ENCODE results near the gene TATDN2. TPM values are rescaled to one million over a fixed set of nuclear protein-coding genes. Genes with fewer than 3 reads are reported as not detected.

The TATDN2 gene
- total RNA-seq, 4 donors from 2014 or later, result 15.9 to 55.7 (median 26.7) TPM

- no peak overlapping the region for H3K27ac ChIP-seq
- no peaks in the 10 kb centered on the region for H3K36me3 ChIP-seq
- H3K9me3 ChIP-seq, result no peaks in the 10 kb centered on the region
- no peaks in the 10 kb centered on the region for H3K4me1 ChIP-seq
- TF ChIP-seq POLR2A (IDR thresholded peaks at IDR 0.05), result no peak
- TF ChIP-seq, protein P1, sequence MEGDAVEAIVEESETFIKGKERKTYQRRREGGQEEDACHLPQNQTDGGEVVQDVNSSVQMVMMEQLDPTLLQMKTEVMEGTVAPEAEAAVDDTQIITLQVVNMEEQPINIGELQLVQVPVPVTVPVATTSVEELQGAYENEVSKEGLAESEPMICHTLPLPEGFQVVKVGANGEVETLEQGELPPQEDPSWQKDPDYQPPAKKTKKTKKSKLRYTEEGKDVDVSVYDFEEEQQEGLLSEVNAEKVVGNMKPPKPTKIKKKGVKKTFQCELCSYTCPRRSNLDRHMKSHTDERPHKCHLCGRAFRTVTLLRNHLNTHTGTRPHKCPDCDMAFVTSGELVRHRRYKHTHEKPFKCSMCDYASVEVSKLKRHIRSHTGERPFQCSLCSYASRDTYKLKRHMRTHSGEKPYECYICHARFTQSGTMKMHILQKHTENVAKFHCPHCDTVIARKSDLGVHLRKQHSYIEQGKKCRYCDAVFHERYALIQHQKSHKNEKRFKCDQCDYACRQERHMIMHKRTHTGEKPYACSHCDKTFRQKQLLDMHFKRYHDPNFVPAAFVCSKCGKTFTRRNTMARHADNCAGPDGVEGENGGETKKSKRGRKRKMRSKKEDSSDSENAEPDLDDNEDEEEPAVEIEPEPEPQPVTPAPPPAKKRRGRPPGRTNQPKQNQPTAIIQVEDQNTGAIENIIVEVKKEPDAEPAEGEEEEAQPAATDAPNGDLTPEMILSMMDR (IDR thresholded peaks at IDR 0.05), result no peak
- H3K4me3 ChIP-seq, result no peak overlapping the region
- no peaks in the 10 kb centered on the region for H3K27me3 ChIP-seq
- DNase-seq, result no peak
- intact Hi-C loops (cut with DNase I; ENCODE audit: low total_unique reads), result no loop called here
These were observed 82.1 kb downstream of the TATDN2 start for GRCh38 chr3:10330319-10330718.

MicroRNAs encoded within 50 kb of the gene (microRNA counts, 767-probe panel; counts per million panel counts)
- microRNA hsa-miR-378b, result 0 counts per million in 2 donors

Small RNAs within 50 kb of the gene (microRNA-seq; reads per million reads assigned to microRNA genes)
- not detected for gene MIR378B (ENCODE audit: borderline microRNAs expressed, borderline replicate concordance)

Small RNAs within 50 kb of the gene (small RNA-seq; reads per million reads assigned to genes)
- gene MIR378B, result 0.18 reads per million
- gene RF02126, result not detected

Other genes with a start within 250 kb of the TATDN2 start
- 10 to 100 TPM in 1 of 4 donors, 1 to 10 TPM in 2, not detected in 1; 3.0 to 17.7 (median 3.6) TPM for gene FANCD2, start 222.0 kb upstream of the TATDN2 start, total RNA-seq
- gene FANCD2OS, start 140.2 kb upstream of the TATDN2 start, total RNA-seq, result not detected
- gene BRK1, start 132.8 kb upstream of the TATDN2 start, total RNA-seq, result 100 to 1,000 TPM in 3 of 4 donors, 10 to 100 TPM in 1; 89.1 to 145 (median 117) TPM
- gene VHL, start 106.7 kb upstream of the TATDN2 start, total RNA-seq, result 10 to 100 TPM; 14.6 to 73.7 (median 33.3) TPM
- gene IRAK2, start 83.5 kb upstream of the TATDN2 start, total RNA-seq, result 1 to 10 TPM in 3 of 4 donors, under 1 TPM in 1; 0.29 to 8.7 (median 3.7) TPM
- 1 to 10 TPM in 1 of 4 donors, not detected in 3; 7.9 TPM for gene GHRL, start 44.5 kb downstream of the TATDN2 start, total RNA-seq
- 100 to 1,000 TPM in 1 of 4 donors, 10 to 100 TPM in 3; 18.2 to 137 (median 72.7) TPM for gene SEC13, start 72.7 kb downstream of the TATDN2 start, total RNA-seq

Measured in uterus (tissue), 4 donors.